ENCODE measurements around the gene RHOXF2B. TPM values are rescaled to one million over a fixed set of nuclear protein-coding genes. Genes with fewer than 3 reads are reported as not detected.
A peak's percentile ranks its signal among the peaks of the same experiment; 100 is the strongest.
"Not testable (repeated sequence)": the region's sequence is repeated elsewhere in the genome, so short reads cannot be mapped to it uniquely, and the experiment has no call there.

The RHOXF2B gene
- not detected for total RNA-seq
- long read RNA-seq = 0 reads

DNA sequence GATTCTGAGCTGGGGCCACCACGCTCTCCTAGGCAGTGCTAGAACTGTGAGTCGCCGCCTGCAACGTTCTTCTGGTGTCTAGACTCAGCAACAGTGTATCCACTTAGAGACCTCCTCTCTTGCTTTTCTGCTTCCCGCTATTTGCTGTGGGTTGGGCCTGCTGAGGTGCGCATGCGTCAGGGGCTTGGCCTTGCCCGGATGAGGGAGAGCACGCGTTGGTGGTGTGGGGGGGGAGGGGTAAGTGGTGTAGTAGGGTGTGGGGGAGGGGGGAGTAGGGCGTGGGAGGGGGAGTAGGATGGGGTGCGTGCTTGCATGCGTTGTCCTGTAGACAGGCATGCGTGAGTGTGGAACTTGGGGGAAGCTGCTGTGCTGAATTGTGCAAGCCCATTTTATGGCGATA lies at the start of gene RHOXF2B:
RHOXF2B (minus strand) TSS at position 101 of the 400 bp plus-strand sequence. CDS start 138 bp downstream, outside the sequence.
- intact Hi-C loops (cut with DNase I); DNase-seq; ATAC-seq: not testable (repeated sequence)

DNA sequence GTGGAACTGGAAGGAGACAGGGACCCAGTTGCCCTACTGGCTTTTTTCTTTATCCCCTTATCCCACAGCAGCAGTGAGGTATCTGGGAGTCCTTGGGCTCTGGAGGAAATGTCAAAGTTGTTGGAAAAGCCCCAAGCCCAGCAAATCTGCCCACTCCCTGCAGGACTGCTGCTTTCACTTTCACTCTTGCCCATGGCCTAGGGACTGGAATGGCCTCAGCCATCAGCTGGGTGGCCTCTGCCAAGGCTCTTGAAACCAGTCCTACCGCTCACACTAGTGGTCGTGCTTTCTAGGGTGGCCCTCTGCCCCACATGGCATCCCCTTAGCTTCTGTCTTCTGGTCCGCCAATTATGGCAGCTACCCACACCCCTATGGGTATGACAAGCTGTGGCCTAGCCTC lies 48.0 kb upstream of the RHOXF2B start:
- intact Hi-C loops (cut with DNase I) = no loop called here
- DNase-seq (peak; percentile 32), ATAC-seq (peak; percentile 32 to 38)

DNA sequence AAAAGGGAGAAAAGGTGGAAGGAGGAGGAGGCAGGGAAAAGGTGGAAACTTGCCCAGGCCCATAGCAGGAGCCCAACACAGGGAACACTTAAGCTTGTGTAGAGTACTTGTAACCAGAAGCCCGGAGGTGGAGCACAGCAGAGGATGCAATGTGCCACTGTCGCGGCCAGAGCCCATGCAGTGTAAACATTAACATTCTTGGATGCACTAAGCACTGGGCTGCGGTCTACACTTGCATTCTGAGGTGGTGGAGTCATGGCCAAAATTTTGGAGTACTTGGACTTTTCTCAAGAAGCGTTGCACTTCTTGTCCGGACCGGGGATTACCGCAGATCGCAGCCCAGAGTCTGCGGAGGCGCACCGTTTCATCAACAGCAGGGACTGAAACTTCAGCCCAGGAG lies 42.7 kb upstream of the RHOXF2B start:
- ATAC-seq (no peak), DNase-seq (no peak)
- intact Hi-C loops (cut with DNase I) = no loop called here

DNA sequence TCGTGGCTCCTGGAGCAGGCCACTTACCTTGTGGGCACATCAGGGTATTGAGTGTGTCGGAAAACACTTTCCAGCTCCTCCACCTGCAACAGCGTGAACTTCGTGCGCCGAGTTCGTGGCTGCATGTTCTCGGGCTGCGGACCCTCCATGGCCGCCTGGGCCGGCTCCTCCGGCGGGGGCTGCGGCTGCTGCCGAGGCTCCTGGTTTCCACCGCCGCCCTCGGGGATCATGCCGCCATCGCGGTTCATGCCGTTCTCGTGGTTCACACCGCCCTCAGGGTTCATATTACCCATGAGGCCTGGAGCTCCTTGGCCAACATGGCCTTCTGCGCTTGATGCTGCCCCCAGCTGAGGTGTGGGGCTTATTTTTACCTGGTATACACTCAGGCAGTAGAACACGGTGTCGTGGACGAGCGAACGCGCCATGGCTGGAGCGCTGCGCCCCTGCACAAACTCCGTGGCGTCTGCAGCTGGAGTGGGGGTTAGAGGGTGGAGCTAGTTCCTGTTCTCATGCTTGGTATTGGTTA lies 38.0 kb upstream of the RHOXF2B start, which contains the start of gene RHOXF1:
RHOXF1 (minus strand) TSS at position 476 of the 526 bp plus-strand sequence; CDS start at position 425, 51 bp downstream.
- intact Hi-C loops (cut with DNase I) = no loop called here

DNA sequence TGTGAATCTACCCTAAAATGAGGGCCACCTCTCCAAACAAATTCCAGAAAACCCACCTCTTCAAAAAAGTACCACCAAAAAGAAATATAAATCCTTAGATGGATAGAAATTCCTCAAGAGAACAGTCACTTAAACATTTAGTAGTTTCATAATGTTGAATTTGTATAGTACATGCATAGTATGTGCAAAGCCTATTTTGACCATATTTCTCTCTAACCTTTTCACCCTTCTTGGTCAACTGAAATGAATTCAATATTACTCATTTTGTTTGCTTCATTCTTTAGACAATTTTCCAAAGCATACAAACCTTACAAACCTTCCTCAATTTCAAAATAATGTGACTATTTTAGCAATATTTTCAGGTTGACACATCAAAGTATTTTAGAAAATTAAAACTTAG lies 34.1 kb upstream of the RHOXF2B start:
- intact Hi-C loops (cut with DNase I) = no loop called here
- no peak for ATAC-seq
- no peak for DNase-seq

More for the DNA sequence above, 38.0 kb upstream of the RHOXF2B start, which contains the start of gene RHOXF1:
- ATAC-seq = no peak
- no peak for DNase-seq

- intact Hi-C loops (cut with DNase I) = no loop called here
- no peak for DNase-seq
- ATAC-seq = no peak
Measured at GRCh38 chrX:120109378-120109777, 31.9 kb upstream of the RHOXF2B start.

DNA sequence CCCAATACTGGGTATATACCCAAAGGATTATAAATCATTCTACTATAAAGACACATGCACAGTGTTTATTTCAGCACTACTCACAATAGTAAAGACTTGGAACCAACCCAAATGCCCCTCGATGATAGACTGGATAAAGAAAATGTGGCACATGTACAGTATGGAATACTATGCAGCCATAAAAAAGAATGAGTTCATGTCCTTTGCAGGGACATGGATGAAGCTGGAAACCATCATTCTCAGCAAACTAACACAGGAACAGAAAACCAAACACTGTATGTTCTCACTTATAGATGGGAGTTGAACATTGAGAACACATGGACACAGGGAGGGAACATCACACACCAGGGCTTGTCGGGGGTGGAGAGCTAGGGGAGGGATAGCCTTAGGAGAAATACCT lies 27.2 kb upstream of the RHOXF2B start:
- ATAC-seq; intact Hi-C loops (cut with DNase I): not testable (repeated sequence)

GRCh38 chrX:120101057-120101456 lies 23.6 kb upstream of the RHOXF2B start:
- ATAC-seq; intact Hi-C loops (cut with DNase I); DNase-seq: not testable (repeated sequence)

More for the DNA sequence above, 27.2 kb upstream of the RHOXF2B start:
- not testable (repeated sequence) for DNase-seq

GRCh38 chrX:120090208-120090607 lies 12.7 kb upstream of the RHOXF2B start:
- intact Hi-C loops (cut with DNase I) = no loop called here
- no peak for ATAC-seq
- DNase-seq = no peak

DNA sequence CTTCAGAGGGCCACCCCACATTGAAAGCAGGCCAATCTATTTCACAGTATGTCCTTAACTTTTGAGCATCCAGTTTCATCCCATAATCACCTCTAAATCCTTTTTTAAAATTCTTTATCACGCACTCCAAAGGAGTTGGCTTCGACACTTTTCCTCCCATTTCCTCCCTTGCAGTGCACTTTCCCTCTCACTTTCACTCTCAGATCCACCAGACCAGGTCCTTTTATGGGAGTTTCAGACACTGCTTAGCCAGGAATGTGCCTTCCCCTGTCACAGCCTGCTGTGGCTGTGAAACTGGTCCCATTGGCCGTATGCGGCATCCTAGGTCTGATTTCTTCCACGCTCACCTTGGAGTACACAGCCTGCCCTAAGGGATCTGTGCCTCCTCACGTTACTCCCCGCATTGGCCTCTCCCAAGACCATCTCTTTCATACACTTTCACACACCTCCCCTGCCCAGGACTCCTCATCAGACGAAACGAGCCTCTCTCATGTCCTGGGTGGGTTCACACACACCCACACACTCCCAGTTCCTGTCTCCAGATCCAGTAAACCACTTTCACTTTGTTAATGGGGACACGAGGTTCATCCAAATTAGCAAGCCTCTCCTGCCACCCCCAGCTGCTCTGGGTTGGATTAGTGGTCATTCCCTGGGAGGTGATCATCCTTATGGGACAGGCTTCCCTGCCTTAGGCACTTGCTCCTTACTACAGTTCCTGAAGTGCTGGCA lies 10.0 kb upstream of the RHOXF2B start:
- DNase-seq (no peak), ATAC-seq (no peak)
- intact Hi-C loops (cut with DNase I) = no loop called here

GRCh38 chrX:120085553-120086185 lies 8.2 kb upstream of the RHOXF2B start:
- DNase-seq; intact Hi-C loops (cut with DNase I); ATAC-seq: not testable (repeated sequence)

GRCh38 chrX:120066169-120066568 lies 11.3 kb downstream of the RHOXF2B start:
- ATAC-seq; DNase-seq; intact Hi-C loops (cut with DNase I): not testable (repeated sequence)

GRCh38 chrX:120042712-120043111 lies 34.8 kb downstream of the RHOXF2B start:
- DNase-seq; intact Hi-C loops (cut with DNase I); ATAC-seq: not testable (repeated sequence)

- ATAC-seq; DNase-seq; intact Hi-C loops (cut with DNase I): not testable (repeated sequence)
Measured at GRCh38 chrX:120042247-120042646, 35.2 kb downstream of the RHOXF2B start.

DNA sequence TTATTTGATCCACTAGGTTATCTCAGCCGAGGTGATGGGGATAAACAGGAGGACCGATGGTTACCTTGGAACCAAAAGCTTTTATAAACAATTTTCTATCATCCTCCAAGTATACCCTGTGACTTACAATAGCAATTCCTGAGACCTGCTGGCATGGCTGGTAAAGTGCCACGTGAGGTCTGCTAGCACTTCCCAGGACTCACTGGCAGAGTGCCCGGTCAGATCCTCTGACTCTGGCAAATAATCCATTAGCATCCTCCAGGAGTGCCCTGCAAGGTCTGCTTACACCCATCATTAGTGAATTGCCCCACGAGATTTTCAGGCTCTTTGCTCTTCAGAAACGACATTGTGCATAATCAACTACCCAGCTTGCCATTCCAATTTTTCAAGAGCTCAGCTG lies 37.3 kb downstream of the RHOXF2B start:
- intact Hi-C loops (cut with DNase I); DNase-seq: not testable (repeated sequence)
- peak in 1 of 2 donors; percentile 17 for ATAC-seq

GRCh38 chrX:120039087-120039733 lies 38.3 kb downstream of the RHOXF2B start:
- ATAC-seq = peak in 1 of 2 donors; percentile 27
- intact Hi-C loops (cut with DNase I); DNase-seq: not testable (repeated sequence)

DNA sequence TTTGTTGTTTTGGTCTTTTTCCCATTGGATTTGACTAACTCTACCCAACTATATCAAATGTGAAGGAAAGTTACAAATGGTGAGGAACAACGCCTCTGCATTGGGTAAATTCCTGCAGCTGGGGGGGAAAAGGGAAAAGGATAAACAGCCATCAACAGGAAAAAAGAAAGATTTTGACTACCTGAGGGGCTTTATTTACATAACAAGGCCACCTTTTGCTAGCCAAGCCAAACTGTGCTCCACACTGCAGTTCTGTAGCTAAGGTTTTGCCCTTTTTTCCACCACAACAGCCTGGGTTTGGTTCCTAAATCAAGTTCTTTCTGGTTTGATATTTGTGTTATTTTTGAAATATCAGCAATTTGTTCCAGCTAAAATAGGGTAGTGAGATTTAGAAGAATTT lies 40.8 kb downstream of the RHOXF2B start:
- intact Hi-C loops (cut with DNase I) = no loop called here
- DNase-seq (no peak), ATAC-seq (no peak)

DNA sequence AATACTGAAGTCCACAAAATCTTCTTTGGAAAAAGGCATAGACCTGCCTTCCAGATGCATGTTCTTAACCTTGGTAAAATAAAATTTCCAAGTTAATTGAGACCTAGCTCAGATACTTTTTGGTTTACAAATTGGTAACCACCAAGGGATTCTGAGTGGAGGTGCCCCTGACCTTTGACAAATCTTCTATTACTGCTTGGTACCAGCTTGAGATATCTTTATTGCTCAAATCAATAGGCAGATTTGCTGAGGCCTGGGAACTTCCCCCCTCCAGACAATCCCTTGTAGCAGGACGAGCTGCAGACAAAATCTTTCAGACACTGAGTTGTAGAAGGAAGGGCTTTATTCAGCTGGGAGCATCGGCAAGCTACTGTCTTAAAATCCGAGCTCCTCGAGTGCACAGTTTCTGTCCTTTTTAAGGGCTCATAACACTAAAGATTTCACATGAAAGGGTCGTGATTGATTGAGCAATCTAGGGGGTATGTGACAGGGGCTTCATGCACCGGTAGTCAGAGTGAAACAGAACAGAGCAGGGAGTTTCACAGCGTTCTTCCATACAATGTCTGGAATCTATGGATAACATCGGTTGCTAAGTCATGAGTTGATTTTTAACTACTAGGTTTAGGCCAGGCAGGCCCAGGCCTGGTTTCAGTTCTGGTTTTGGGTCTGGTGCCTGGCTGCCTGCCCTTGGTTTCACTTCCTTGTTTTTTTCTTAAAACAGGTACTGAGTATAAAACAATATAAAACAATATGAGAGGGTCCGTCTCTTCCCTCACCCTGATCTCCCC lies 41.8 kb downstream of the RHOXF2B start:
- DNase-seq = peak; percentile 27
- intact Hi-C loops (cut with DNase I); ATAC-seq: not testable (repeated sequence)

DNA sequence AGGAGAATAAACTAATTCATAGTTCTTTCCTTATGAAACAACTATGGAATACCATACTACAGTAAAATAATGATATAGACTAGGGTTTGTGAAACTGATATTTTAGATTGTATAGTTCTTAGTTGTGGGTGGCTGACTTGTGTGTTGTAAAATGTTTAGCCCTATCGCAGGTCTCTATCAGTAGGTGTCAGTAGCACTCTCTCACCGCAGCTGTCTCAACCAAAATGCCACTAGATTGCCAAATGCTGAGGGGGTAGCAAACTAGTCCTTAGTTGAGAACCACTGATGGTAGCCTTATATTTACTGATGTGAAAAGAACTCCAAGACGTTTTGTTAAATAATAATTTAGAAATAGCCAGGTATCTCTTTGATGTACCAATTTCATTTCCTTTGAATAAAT lies 48.1 kb downstream of the RHOXF2B start:
- intact Hi-C loops (cut with DNase I) = no loop called here
- ATAC-seq (no peak), DNase-seq (no peak)
